Pulmonary artery endothelial cell (primary cell): Measurements from ENCODE around the gene GNB5. TPM values are rescaled to one million over a fixed set of nuclear protein-coding genes. Genes with fewer than 3 reads are reported as not detected.
A peak's percentile ranks its signal among the peaks of the same experiment; 100 is the strongest.
"Not testable (repeated sequence)": the region's sequence is repeated elsewhere in the genome, so short reads cannot be mapped to it uniquely, and the experiment has no call there.

ENCODE experiments used
- DNase-seq: peaks from one replicate; pipeline ENCODE4 v3.0.0-alpha.2; 2011; ENCODE audit warnings: low read depth, low spot score
- total RNA-seq: library from RNA; depleted of rRNA; stranded (reverse); fragments of >200 nt; gene quantifications from 2 replicates; pipeline ENCODE4 v1.2.3, GENCODE V29; 2014

The GNB5 gene
- 29.7 and 32.1 TPM in 2 replicates for total RNA-seq

DNA sequence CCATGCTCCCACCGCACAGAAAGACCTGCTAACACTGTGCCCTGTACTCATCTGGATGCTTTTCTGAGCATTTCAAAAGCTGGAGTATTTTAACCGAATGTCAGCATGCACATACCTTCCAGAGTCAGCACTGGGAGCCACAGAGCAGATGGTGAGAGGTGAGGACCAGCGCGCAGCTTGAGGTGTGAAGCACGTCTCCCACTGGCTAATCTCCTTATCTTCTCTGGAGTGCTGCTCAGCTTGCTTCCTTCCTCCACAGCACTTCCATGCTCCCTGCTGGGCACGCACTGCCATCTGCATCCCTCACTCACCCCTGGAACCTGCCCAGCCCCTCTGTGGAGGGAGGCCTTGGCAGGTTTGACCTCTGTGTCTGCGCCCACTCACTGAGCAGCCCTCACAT lies at the start of gene GNB5:
TSS of gene GNB5 (minus strand) at position 186 of the 400 bp plus-strand sequence. CDS start 6,716 bp downstream, outside the sequence.
- no peak for DNase-seq

DNA sequence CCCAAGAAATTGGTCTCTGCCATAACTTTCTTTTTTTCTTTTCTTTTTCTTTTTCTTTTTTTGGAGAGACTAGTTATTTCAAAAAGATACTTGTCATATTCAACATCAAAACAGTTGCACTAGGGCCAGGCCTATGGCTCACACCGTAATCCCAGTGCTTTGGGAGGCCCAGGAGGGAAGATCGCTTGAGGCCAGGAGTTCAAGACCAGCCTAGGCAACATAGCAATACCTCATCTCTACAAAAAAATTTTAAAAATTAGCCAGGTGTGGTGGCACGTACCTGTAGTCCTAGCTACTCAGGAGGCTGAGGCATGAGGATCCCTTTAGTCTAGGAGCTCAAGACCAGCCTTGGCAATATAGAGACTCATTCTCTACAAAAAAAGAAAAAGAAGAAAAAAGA lies 49.0 kb upstream of the GNB5 start:
- no peak for DNase-seq

DNA sequence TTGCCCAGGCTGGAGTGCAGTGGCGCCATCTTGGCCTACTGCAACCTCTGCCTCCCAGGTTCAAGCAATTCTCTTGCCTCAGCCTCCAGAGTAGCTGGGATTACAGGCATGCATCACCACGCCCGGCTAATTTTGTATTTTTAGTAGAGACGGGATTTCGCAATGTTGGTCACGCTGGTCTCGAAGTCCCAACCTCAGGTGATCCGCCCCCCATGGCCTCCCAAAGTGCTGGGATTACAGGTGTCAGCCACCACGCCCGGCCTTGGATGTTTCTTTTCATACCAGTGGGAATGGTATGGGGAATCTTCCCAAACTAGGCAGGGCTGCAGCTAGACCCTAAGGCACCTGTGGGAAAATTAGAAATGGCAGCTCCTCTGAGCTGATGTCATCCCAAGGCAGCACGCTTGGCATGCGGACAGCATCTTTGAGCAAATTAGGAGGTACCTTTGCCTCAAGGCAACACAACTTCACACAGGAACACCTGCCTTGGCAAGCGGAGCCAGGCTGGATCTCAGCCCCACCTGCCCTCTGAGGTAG lies 47.9 kb upstream of the GNB5 start:
- not testable (repeated sequence) for DNase-seq

DNA sequence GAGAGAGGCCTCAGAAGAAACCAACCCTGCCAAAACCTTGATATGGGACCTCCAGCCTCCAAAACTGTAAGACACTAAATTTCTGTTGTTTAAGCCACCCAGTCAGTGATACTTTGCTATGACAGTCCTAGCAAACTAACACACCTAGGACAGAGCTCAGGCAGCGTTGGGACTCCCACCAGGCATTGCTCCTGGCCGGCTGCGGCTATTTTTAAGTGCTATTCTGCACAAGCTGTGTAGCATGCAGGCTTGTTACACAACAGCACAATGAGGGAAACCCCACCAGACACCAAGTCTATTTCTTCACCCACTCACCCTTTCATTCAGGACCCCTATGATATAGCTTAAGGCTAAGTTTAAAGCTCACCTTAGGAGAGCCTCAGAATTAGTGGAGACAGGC lies 47.0 kb upstream of the GNB5 start:
- no peak for DNase-seq

DNA sequence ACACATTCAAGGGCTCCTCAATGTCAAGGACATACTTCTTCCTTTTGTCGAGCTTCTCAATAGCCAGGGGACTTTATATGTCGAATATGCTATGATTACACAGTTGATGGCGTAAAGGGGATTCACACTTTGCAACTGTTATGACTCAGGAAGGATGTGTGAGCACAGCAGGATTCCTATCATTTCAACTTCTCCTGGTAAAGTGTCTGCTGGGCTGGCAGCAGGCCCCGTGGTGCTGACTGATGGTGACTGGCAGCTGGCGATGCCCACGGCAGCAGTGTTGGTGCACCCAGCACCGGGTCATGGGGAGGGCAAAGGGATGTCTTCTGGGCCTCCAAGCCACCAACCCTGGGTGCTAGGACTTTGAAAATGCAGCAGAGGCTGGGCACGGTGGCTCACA lies 44.8 kb upstream of the GNB5 start:
- no peak for DNase-seq

DNA sequence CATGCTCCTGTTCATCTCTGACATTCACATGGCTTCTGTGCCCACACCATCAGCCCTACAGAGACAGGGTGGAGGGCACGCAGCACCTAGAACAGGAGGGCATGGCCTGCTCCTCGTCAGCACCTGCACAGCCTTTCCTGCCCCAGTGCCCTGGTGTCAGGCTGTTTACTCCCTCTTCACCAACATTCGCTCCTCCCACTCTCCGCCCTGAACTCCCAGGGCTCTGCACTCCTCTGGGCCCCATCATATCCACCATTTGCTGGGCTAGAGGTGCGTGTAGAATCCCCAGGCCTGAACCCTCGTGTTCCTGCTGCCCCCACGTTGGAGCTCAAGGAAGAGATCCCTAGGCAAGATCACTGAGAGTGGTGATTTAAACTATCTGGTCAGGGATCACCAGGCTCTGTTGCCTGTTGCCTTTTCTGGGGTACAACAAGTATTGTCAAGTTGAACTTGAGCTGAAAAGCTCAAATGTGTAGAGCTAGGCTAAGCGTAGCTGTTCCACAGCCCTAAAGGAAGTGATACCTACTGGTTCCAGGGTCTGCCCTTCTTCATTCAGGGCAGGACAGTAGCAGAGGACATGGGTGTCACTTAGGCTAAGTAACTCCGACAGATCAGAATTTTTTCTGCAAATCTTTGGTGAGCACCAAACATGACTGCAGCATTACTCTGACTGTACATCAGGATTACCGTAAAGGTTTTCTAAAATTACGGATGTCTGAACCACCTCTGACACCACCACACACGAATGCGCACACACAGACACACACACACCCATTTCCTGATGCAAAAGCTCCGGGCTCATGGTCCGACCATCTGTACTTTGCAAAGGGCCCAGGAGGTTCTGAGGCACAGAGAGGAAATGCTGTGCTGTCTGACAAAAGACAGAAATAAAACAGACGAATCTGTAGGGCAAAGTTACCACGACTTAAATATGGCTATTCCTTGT lies 43.7 kb upstream of the GNB5 start:
- DNase-seq = no peak

DNA sequence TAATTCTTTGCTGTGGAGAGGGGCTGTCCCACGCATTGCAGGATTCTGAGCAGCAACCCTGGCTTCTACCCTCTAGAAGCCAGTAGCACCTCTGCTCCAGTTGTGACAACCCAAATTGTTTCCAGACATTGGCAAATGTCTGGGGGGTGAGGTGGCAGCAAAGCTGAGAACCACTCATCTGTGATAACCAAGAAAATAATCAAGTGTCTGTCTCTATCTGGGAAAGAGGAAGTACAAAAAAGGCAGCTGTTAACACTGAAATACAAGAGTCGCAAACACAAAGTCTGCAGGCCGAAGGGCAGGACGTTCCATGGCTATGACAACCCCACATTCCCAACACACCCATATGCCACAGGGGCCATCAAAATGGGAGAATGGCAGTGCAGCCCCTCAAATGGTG lies 42.2 kb upstream of the GNB5 start:
- no peak for DNase-seq

DNA sequence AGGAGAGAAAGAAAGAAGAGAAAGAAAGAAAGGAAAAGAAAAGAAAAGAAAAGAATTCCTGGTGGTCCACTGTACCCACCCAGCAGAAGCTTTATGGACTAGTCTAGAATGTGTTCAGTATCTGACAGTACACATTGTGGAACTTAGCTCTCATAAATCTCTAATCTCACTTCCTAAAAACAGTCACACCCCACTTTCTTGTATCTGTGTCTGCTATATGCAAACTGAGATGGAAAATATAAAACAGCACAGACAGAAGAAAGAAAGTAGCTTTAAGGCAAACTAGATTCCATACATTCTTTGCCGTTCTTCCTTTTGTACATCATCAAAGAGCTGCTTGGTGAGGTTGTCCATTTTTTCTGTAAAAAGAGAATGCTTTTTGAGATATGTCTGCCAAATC lies 41.1 kb upstream of the GNB5 start:
- DNase-seq = no peak

DNA sequence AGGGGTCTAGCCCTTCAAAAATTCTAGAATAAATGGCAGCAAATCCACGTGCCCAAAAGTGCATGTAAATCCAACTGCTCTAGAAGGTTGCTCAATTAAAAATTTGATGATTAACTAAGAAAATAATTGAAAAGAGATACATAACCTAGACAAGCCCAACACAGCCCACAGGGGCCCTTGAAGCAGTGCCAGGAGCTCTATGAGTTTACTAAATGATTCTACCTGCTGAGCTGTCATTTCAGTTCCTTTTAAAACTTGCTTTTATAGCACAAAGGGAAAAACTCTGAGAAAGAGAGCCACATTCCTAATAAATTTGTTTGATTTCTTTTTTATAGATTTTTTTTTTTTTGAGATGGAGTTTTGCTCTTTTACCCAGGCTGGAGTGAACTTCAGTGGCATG lies 38.9 kb upstream of the GNB5 start:
- DNase-seq = no peak

DNA sequence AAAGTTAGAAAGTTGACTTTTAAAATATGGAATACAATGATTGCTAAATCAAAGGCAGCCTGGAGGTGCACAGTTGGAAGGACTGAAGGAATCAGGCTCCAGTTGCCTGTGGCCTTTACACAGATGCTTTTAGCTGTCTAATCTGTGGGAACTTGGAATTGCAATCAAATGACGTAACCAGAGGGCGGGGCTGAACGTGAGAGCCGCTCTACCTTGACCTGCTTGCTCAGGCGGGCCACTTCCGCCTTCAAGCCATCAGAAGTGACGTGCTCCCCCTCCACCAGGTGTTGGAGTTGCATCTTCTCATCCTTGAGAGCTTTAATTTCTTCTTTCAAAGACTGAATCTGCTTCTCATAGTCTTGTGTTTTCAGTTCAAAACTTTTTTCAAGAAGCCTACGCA lies 37.7 kb upstream of the GNB5 start:
- no peak for DNase-seq

DNA sequence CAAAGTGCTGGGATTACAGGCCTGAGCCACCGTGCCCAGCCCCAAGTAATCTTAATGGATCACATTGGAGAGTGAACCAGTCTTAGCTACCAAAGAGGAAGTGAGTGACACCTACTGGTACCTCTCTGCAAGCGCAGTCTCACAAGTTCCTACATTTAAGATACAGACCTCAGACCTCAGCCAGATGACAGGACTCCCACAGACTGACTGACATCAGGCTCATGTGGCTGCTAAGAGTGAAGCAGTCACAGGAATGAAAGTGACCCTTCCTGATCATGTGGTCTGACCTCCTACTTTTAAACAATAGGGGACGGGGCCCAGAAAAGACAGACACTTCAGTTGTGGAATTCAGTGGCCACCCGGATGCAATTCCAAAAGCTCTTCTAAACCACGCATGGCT lies 36.3 kb upstream of the GNB5 start:
- DNase-seq = peak; percentile 71

DNA sequence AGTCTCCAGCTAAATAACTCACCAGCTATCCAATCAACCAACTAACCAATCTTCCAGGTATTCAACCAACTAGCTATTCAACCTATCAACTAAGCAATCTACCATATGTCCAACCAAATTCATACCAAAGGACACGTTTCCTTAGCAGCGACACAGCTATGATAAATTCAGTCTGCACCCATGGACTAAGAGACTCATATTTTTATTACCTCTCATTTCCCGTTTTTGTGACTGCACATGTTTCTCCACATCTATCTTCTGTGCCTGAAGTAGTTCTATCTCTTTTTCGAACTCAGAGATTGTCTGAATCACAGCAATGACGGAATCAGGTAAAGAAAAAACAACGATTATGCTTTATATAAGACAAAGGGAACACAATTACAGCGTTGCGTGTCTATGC lies 34.0 kb upstream of the GNB5 start:
- no peak for DNase-seq

DNA sequence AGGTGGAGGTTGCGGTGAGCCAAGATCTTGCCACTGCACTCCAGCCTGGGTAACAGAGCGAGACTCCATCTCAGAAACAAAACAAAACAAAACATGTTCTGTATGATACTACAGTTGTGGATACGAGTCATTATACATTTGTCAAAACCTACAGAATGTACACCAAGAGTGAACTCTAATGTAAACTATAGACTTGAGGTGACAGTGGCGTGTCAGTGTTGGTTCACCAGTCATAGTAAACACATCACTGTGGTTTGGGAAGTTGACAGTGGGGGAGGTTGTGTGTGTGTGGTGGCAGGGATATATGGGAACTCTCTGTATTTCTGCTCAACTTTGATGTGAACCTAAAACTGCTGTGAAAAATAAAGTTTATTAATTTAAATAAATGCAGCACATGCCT lies 33.0 kb upstream of the GNB5 start:
- no peak for DNase-seq

DNA sequence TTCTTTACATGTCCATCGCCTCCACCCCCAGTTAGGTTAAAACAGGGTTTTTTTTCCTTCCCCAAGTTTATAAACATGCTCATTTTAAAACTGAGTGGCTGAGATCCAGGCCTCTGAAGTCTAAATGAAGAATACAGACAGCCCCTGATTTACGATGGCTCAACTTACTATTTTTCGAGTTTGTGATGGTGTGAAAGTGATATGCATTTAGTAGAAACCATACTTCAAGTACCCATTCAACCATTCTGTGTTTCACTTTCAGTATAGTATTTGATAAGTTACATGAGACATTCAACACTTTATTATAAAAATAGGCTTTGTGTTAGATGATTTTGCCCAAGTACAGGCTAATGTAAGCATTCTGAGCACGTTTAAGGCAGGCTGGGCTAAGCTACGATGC lies 30.5 kb upstream of the GNB5 start:
- DNase-seq = no peak

DNA sequence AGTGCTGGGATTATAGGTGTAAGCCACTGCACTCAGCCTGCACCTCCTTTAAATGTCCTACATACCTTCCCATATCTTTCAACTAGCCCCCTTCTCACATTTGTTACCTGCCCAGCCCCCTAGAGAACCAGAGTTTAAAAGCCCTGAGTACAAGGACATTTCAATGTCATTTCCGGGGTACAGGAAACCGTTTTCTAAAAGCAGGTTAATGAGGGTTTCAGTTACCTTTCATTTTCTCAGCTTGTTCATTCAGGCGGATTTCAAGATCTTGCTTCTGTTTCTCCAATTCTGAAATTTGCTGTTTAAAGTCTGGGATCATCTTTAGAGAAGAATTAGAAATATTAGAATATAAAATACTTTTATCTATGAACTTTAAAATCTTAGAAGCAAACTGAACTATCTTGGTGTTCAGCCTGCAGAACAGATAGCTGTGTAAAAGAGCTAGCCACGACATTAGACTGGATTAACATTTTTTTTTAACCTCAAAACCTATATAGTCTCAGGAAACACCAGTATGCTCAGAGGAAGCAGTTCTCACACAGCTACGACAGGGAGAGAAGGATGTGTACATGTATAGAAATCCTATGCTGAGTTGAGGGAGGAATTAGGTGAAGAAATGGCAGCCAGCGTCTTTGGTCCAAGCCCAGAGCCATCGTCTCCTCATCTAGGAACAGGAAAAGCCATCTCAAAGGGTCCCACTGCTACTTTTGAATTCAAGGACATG lies 29.9 kb upstream of the GNB5 start:
- no peak for DNase-seq

DNA sequence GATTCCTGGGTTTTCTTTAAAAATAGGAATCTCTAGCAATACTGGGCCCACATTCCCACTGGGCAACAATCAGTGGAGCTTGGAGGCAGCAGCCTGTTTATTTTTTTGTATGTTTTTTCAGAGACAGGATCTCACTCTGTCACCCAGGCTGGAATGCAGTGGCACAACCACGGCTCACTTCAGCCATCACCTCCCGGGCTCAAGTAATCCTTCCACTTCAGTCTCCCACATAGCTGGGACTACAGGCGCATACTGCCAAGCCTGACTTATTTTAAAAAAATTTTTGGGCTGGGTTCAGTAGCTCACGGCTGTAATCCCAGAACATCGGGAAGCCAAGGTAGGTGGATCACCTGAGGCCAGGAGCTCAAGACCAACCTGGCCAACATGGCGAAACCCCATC lies 29.1 kb upstream of the GNB5 start:
- no peak for DNase-seq

DNA sequence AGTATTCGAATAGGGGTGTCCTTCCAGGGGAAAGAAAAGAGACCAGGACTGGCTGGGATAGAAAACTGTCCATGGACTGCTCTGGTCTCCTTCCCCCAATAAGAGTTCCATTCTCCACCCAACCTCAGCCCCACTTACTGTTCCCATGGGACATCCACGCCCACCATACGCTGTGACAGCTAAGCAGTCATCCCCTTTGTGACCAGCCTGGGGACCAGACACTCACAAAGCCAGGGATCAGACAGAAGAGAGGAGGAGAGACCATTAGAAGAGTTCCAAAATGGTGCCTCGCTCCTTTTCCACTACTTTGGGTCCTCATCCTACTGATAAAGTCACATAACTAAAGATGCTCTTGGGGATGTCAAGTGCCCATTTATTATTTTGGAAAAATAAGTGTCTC lies 27.6 kb upstream of the GNB5 start:
- no peak for DNase-seq

DNA sequence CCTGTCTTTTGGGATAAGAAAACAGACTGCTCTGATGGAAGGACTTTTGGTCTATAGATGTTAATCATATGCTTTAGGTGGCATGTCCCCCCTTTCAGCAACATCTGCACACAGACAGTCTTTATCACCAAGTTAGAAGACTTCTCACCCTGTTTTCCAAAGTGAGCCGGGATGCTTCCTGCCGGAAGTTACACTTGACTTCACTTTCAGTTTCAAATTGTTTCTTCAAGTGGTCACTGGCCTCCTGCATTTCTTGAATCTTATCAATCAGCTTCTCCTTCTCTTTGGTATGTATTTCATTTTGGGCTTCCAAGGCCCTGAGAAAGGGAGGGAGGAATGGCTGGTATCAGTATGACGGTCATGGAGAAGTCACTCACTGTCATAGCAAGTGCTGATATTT lies 27.2 kb upstream of the GNB5 start:
- DNase-seq = no peak

DNA sequence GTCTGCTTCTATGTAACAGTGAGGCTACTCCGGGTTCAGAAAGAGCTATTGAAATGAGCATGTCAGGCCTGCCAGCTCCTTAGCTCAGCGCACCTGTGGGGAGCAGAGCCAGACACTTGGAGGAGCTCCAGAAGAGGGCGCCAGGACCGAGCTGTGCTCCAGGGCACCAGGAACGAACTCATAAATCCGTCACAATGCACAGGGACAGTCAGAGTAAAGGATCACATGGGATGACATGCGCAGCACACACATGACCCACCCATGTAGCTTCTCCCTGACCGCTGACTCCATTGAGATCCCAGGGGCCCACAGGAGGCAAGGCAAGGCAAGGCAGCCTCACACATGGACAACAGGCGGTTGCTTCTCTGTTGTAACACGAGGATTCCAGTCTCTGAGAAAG lies 26.0 kb upstream of the GNB5 start:
- no peak for DNase-seq

DNA sequence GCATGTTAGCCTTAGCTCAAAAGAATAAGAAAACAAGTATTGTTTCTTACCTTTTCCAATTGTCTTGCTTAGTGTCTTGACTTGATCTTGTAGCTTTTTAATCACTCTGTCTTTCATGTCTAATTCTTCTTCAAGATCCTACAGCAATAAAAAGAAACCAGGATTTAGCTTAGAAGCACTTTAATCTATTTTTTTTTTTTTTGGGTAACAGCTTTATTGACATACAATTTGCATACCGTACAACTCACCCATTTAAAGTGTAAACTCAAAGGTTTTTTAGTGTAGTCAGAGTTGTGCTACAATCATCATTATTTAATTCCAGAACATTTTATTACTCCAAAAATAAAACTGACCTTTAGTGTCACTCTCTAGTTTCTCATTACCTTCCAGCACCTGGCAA lies 23.4 kb upstream of the GNB5 start:
- no peak for DNase-seq

DNA sequence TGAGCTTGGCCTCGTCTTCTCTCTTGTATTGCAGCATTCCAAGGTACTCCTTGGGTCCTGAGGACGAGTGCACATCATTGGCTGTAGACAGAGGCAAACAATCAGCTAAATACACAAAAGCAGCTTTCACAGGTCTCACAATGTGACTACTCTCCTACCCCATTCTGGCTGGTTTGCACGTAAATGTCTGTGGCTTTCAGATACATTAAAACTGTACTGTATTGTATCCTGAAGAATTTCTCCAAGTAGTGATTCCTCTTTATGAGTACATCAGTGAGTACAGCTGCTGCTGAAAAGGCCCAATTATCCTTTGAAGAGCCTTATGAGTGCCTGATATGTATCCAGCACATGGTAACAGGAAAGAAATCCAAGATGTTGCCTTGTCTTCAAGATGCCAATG lies 22.0 kb upstream of the GNB5 start:
- no peak for DNase-seq

DNA sequence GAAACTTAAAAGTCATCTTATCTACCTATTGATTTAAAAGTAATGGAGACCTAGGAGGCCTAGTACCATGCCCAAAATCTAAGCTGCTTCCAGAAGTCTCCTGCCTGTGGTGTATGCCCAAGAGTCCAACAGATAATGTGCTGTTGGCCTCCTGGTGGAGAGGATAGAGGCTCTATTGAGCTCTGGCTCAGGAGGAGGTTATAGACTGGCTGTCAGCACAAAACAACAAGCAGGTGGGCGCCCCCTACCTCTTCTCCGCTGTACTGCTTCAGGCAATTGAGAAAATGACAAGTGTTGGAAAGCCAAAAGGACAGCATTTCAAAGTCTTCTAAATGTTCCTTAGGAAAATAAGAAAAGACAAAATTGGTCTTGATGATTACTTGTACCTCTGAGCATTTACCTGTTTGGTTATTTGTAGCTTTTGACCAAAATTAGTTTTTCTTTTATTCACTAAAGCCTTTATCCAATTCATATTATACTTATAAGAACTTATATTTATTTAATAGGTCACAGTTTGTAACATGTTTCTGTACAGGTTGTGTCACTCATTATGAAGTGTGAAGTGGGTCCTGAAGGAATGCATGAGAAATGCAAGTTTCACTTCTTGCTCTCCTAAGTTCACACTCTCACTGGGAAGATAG lies 17.2 kb upstream of the GNB5 start:
- DNase-seq = peak; percentile 19
